ENCODE results near the gene FLOT2.

DNA sequence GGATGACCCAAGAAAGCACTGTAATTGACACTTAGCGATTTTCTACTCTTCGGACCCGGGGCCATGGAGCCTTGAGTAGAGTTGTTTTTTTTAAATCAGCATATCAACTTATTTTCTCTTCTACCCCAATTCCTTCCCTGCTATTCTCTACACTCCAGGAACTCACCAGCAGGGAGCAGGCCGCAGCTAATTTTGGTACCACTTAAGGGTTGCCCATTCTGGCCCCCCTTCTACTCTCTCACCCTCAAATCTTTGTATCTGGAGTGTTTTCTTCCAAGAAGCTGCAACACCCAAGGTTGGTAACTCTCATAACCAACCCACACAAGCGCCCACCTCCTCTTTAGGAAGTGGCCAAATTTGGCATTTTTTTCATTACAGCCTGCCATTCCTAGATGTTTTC lies 48.3 kb downstream of the FLOT2 start:
- TF ChIP-seq, protein P1, sequence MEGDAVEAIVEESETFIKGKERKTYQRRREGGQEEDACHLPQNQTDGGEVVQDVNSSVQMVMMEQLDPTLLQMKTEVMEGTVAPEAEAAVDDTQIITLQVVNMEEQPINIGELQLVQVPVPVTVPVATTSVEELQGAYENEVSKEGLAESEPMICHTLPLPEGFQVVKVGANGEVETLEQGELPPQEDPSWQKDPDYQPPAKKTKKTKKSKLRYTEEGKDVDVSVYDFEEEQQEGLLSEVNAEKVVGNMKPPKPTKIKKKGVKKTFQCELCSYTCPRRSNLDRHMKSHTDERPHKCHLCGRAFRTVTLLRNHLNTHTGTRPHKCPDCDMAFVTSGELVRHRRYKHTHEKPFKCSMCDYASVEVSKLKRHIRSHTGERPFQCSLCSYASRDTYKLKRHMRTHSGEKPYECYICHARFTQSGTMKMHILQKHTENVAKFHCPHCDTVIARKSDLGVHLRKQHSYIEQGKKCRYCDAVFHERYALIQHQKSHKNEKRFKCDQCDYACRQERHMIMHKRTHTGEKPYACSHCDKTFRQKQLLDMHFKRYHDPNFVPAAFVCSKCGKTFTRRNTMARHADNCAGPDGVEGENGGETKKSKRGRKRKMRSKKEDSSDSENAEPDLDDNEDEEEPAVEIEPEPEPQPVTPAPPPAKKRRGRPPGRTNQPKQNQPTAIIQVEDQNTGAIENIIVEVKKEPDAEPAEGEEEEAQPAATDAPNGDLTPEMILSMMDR (IDR thresholded peaks at IDR 0.05): no peak
- TF ChIP-seq POLR2A (IDR thresholded peaks at IDR 0.05; ENCODE audit: low read depth): no peak
- no peak for TF ChIP-seq POLR2AphosphoS5 (IDR thresholded peaks at IDR 0.05)
